Activated CD4-positive, alpha-beta T cell treated with anti-CD3 and anti-CD28 coated beads, Interleukin-2, amount 10 ng/mL, durations not matched to agents 7 days and 5 days (primary cell): ENCODE data around the gene HLX. TPM values are rescaled to one million over a fixed set of nuclear protein-coding genes. Genes with fewer than 3 reads are reported as not detected.

Experiments used
- CTCF ChIA-PET: fragments of 350-600 bp; sonication (Branson Sonifier 250); formaldehyde crosslinking; loops from one replicate; lab custom pipeline; 2021; ENCODE audit warnings: antibody characterized with exemption; lab: Charles Lee
- POLR2A ChIA-PET: fragments of 350-600 bp; sonication (Branson Sonifier 250); formaldehyde crosslinking; loops from one replicate; lab custom pipeline; 2021; ENCODE audit warnings: antibody characterized with exemption; lab: Charles Lee
- DNase-seq: peaks from one replicate; pipeline ENCODE4 v3.0.0-alpha.2; 2020
- H3K27ac Mint-ChIP-seq: one replicate; pipeline ENCODE4 v1.8.0; 2021; ENCODE audit warnings: mild to moderate bottlenecking, moderate library complexity, mixed read lengths
- H3K27me3 Mint-ChIP-seq: one replicate; pipeline ENCODE4 v1.8.0; 2021; ENCODE audit warnings: mixed read lengths
- H3K36me3 Mint-ChIP-seq: one replicate; pipeline ENCODE4 v1.8.0; 2021; ENCODE audit warnings: low read depth, mixed read lengths
- H3K4me1 Mint-ChIP-seq: one replicate; pipeline ENCODE4 v1.8.0; 2021; ENCODE audit warnings: mixed read lengths
- H3K4me3 Mint-ChIP-seq: one replicate; pipeline ENCODE4 v1.8.0; 2021; ENCODE audit warnings: mild to moderate bottlenecking, moderate library complexity, mixed read lengths
- H3K9me3 Mint-ChIP-seq: one replicate; pipeline ENCODE4 v1.8.0; 2021; ENCODE audit warnings: mixed read lengths
- total RNA-seq, 2 experiments: library from RNA; stranded (reverse); gene quantifications; one replicate each; pipeline ENCODE4 v1.2.3, GENCODE V29; 2021

Gene HLX
- total RNA-seq, 2 experiments from 2014 or later: 0.10 TPM; not detected in 1

DNA sequence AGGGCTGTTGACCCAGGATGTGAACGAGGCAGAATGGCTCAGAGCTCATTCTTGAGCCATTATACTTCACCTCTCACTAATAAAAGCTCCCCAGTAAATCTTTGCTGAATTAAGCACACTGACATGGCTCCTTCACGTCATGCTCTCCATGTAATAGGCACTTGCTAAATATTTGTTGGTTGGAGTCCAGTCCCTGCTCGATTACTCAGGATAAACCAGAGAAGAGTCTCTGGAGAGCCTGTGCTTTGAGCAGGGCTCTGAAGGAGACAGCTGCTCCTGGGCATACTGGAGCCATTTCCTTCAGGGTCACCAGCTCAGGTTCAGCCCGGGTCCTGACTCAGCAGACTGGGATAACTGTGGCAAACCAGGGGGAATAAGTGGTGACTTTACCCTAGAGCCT lies 46.9 kb downstream of the HLX start:
- no peaks in the 10 kb centered on the region for H3K9me3 Mint-ChIP-seq
- ChIA-PET POLR2A (no interaction called here), CTCF (no interaction called here)

DNA sequence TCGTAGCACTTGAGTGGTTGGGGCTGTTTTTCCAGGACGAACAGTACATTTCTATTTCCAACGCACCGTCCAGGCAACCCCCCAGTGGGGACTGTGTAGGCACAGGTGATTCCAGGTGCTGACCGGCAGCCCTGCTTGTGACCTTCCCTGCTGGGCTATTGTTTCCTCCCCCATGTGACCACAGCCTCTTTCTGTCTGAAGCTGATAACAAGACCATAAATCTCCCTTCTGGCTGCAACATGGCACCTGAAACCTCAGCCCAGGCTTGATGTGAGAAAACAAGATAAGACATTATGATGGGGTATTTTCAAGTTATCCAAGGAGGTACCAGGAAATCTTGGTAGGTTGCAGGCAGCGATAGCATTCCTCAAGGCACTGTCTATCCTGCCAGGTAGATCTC lies 48.2 kb downstream of the HLX start:
- CTCF ChIA-PET: no interaction called here
- no peaks in the 10 kb centered on the region for H3K36me3 Mint-ChIP-seq

More for the DNA sequence above, 46.9 kb downstream of the HLX start:
- Mint-ChIP-seq H3K27ac (no peak overlapping the region), H3K4me3 (no peak overlapping the region), H3K27me3 (no peaks in the 10 kb centered on the region), H3K36me3 (no peaks in the 10 kb centered on the region), H3K4me1 (no peaks in the 10 kb centered on the region)
- no peak for DNase-seq

DNA sequence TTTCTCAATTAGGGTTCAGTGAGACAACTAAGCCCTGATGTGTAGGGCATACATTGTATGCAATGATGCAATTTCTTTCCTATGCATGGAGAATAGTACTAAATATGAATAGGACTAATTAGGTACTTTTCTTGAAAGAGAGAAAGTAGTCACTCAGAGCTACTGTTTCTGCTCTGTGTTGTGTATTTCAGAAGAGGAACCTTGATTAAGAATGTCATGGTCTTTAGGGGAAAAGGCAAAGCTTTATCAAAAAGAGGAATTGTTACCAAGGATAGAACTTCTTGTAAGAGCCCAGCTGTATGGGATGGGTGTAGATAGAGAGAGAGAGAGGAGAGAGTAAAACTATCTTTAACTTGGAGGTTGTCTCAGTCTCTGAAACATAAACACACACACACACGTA lies 49.1 kb downstream of the HLX start:
- CTCF ChIA-PET: interaction anchor here (0.7 kb wide), 1 partner anchor 242 kb away, joined by 3 read pairs; no protein-coding TSS in a partner anchor
- Mint-ChIP-seq H3K27me3 (no peaks in the 10 kb centered on the region), H3K36me3 (no peaks in the 10 kb centered on the region), H3K27ac (no peak overlapping the region), H3K4me3 (no peak overlapping the region), H3K9me3 (no peaks in the 10 kb centered on the region), H3K4me1 (no peaks in the 10 kb centered on the region)
- POLR2A ChIA-PET: no interaction called here
- no peak for DNase-seq

More for the DNA sequence above, 48.2 kb downstream of the HLX start:
- H3K27ac Mint-ChIP-seq: no peak overlapping the region
- no peaks in the 10 kb centered on the region for H3K27me3 Mint-ChIP-seq
- POLR2A ChIA-PET: no interaction called here
- no peaks in the 10 kb centered on the region for H3K4me1 Mint-ChIP-seq
- H3K9me3 Mint-ChIP-seq: no peaks in the 10 kb centered on the region
- DNase-seq: no peak
- H3K4me3 Mint-ChIP-seq: no peak overlapping the region

DNA sequence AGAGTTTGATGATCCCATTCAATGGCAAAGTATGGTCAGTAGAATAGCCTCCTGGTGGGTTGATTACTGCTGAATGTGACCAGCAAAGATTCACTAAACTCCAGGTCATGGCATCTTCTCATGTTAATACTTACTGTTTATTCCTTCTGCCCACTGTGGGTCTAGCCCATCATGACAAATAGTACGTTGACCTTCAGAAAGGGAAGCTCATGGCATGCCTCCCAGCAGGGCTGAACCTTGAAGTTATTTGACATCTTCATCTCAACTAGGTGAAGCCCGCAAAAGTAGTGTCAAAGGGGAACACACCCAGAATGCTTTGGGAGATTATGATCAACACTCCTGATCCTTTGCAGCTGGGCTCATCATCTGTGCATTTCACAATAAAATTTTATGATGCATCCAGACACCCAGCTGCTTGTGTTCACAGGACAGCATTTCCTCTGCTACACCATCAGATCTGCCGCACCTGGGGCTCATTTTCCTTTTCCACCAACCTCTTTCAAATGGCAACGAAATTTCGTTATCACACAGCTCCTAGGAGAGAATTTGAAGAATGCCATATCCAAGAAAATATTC lies 49.6 kb downstream of the HLX start:
- Mint-ChIP-seq H3K9me3 (no peaks in the 10 kb centered on the region), H3K4me3 (no peak overlapping the region), H3K27me3 (no peaks in the 10 kb centered on the region), H3K27ac (no peak overlapping the region), H3K36me3 (no peaks in the 10 kb centered on the region), H3K4me1 (no peaks in the 10 kb centered on the region)
- DNase-seq: no peak
- CTCF ChIA-PET: interaction anchor here (0.7 kb wide), 1 partner anchor 242 kb away, joined by 3 read pairs; no protein-coding TSS in a partner anchor
- POLR2A ChIA-PET: no interaction called here

DNA sequence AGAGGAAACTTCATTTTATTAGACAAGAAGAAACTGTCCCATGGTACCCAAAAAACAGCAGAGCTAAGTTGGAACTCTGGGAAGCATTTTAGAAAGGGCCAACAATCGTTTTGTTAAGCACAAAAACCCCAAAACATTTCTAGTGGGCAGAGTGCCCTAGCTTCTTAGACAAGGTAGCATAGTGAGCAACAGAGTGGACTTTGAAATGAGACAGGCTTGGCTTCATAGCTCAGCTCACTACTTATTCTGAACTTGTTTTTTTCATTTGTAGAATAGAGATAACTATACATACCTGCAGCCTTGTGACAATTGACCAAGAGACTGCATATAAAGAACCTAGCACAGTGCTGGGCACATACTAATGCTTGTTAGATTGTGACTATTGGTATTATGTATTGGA lies 50.1 kb downstream of the HLX start:
- H3K9me3 Mint-ChIP-seq: no peaks in the 10 kb centered on the region
- no peak overlapping the region for H3K27ac Mint-ChIP-seq
- no peaks in the 10 kb centered on the region for H3K4me1 Mint-ChIP-seq
- no peak for DNase-seq
- CTCF ChIA-PET: no interaction called here
- POLR2A ChIA-PET: no interaction called here
- H3K36me3 Mint-ChIP-seq: no peaks in the 10 kb centered on the region
- no peaks in the 10 kb centered on the region for H3K27me3 Mint-ChIP-seq
- no peak overlapping the region for H3K4me3 Mint-ChIP-seq

Other genes starting within 250 kb of the HLX start
- gene C1orf115, start 189.1 kb upstream of the HLX start, total RNA-seq: under 1 TPM; 0.73 to 0.79 TPM
- gene MTARC2, start 131.1 kb upstream of the HLX start, total RNA-seq: not detected
- gene MTARC1, start 92.5 kb upstream of the HLX start, total RNA-seq: not detected